ENCODE results near the gene SYNDIG1L. TPM values are rescaled to one million over a fixed set of nuclear protein-coding genes. Genes with fewer than 3 reads are reported as not detected.

The SYNDIG1L gene
- total and polyA plus RNA-seq, 3 donors from 2014 or later, result 0.16 to 0.25 (median 0.21) TPM

GRCh38 chr14:74364271-74364880, 61.6 kb downstream of the SYNDIG1L start:
- no peak for DNase-seq
- intact Hi-C loops (cut with DNase I; ENCODE audit: low total_unique reads), result loop anchor here (10.0 kb wide), 1 partner anchor 110 kb away; no protein-coding TSS in a partner anchor

GRCh38 chr14:74362361-74362915, 63.6 kb downstream of the SYNDIG1L start:
- H3K36me3 ChIP-seq (ENCODE audit: low read depth, missing control alignments), result no peaks in the 10 kb centered on the region
- H3K27ac ChIP-seq, result no peak overlapping the region
- DNase-seq, result peak; percentile 90
- H3K9me3 ChIP-seq, result no peaks in the 10 kb centered on the region
- TF ChIP-seq POLR2A (IDR thresholded peaks at IDR 0.05) (no peak), CTCF (IDR thresholded peaks at IDR 0.05) (peak; percentile 87 to 96 (median 95))
- H3K4me1 ChIP-seq, result no peaks in the 10 kb centered on the region
- H3K4me3 ChIP-seq, result no peak overlapping the region
- intact Hi-C loops (cut with DNase I; ENCODE audit: low total_unique reads), result loop anchor here (10.0 kb wide), 1 partner anchor 112 kb away; no protein-coding TSS in a partner anchor
- no peaks in the 10 kb centered on the region for H3K27me3 ChIP-seq
- WGBS, 2 donors, result 12 to 48% methylated on average over 6 to 12 of the region's 12 CpGs

More at GRCh38 chr14:74364271-74364880, 61.6 kb downstream of the SYNDIG1L start:
- H3K27me3 ChIP-seq, result no peaks in the 10 kb centered on the region
- TF ChIP-seq POLR2A (IDR thresholded peaks at IDR 0.05), result no peak
- TF ChIP-seq CTCF (IDR thresholded peaks at IDR 0.05), result no peak
- no peaks in the 10 kb centered on the region for H3K4me1 ChIP-seq
- H3K9me3 ChIP-seq, result no peaks in the 10 kb centered on the region
- no peak overlapping the region for H3K4me3 ChIP-seq
- 80 to 87% methylated on average over 5 to 7 of the region's 7 CpGs for WGBS, 2 donors
- no peaks in the 10 kb centered on the region for H3K36me3 ChIP-seq (ENCODE audit: low read depth, missing control alignments)
- H3K27ac ChIP-seq, result no peak overlapping the region

GRCh38 chr14:74360163-74360562, 65.8 kb downstream of the SYNDIG1L start:
- WGBS, 2 donors, result 67 to 76% methylated on average over 3 of the region's 3 CpGs

GRCh38 chr14:74358176-74358829, 67.7 kb downstream of the SYNDIG1L start:
- Histone ChIP-seq H3K27ac (no peak overlapping the region), H3K36me3 (ENCODE audit: low read depth, missing control alignments) (no peaks in the 10 kb centered on the region), H3K4me3 (no peak overlapping the region), H3K4me1 (no peaks in the 10 kb centered on the region), H3K27me3 (no peaks in the 10 kb centered on the region), H3K9me3 (no peaks in the 10 kb centered on the region)
- no peak for DNase-seq
- intact Hi-C loops (cut with DNase I; ENCODE audit: low total_unique reads), result no loop called here
- no peak for TF ChIP-seq CTCF (IDR thresholded peaks at IDR 0.05)
- TF ChIP-seq POLR2A (IDR thresholded peaks at IDR 0.05), result no peak
- 88 to 94% methylated on average over 11 to 12 of the region's 17 CpGs for WGBS, 2 donors

More at GRCh38 chr14:74360163-74360562, 65.8 kb downstream of the SYNDIG1L start:
- Histone ChIP-seq H3K9me3 (no peaks in the 10 kb centered on the region), H3K4me1 (no peaks in the 10 kb centered on the region), H3K27ac (no peak overlapping the region), H3K36me3 (ENCODE audit: low read depth, missing control alignments) (no peaks in the 10 kb centered on the region), H3K27me3 (no peaks in the 10 kb centered on the region), H3K4me3 (no peak overlapping the region)
- intact Hi-C loops (cut with DNase I; ENCODE audit: low total_unique reads), result loop anchor here (10.0 kb wide), 1 partner anchor 115 kb away; no protein-coding TSS in a partner anchor
- DNase-seq, result no peak
- TF ChIP-seq CTCF (IDR thresholded peaks at IDR 0.05) (no peak), POLR2A (IDR thresholded peaks at IDR 0.05) (no peak)

All from testis (tissue), 3 donors.